Urinary bladder (tissue), 4 donors: ENCODE results near the gene HHIPL1. TPM values are rescaled to one million over a fixed set of nuclear protein-coding genes. Genes with fewer than 3 reads are reported as not detected.
"Not testable (repeated sequence)": the region's sequence is repeated elsewhere in the genome, so short reads cannot be mapped to it uniquely, and the experiment has no call there.

ENCODE experiments used
- DNase-seq: peaks from one replicate; pipeline ENCODE4 v3.0.0-alpha.2; 2015; ENCODE audit errors: extremely low spot score
- H3K27ac ChIP-seq: one replicate; pipeline ENCODE4 v1.5.1; 2013; ENCODE audit warnings: low read depth, mild to moderate bottlenecking, moderate library complexity
- H3K36me3 ChIP-seq: one replicate; pipeline ENCODE4 v1.6.1; 2013; ENCODE audit warnings: mild to moderate bottlenecking, moderate library complexity; ENCODE audit not compliant: insufficient read depth
- H3K4me1 ChIP-seq: one replicate; pipeline ENCODE4 v1.6.1; 2013; ENCODE audit warnings: mild to moderate bottlenecking, moderate library complexity; ENCODE audit not compliant: insufficient read depth
- H3K4me3 ChIP-seq: one replicate; pipeline ENCODE4 v1.5.1; 2013; ENCODE audit warnings: low read depth, low read length
- WGBS: extraction: QIAGEN DNeasy Blood & Tissue Kit; methylation state at CpG from one replicate; pipeline ENCODE4 v1.1.7; 2013; 5-methylcytosine and 5-hydroxymethylcytosine counted together
- polyA plus RNA-seq: library from polyadenylated mRNA; stranded (reverse); fragments of 200-250 nt; gene quantifications from one replicate; pipeline ENCODE4 v1.2.3, GENCODE V29; 2013
- total RNA-seq: library from RNA; depleted of rRNA; stranded (reverse); fragments of >200 nt; gene quantifications from one replicate; pipeline ENCODE4 v1.2.3, GENCODE V29; 2014
- donor health status: healthy with polysubstance abuse.
- donor health status: healthy.

Gene HHIPL1
- total and polyA plus RNA-seq, 2 donors = 2.1 to 3.8 TPM

DNA sequence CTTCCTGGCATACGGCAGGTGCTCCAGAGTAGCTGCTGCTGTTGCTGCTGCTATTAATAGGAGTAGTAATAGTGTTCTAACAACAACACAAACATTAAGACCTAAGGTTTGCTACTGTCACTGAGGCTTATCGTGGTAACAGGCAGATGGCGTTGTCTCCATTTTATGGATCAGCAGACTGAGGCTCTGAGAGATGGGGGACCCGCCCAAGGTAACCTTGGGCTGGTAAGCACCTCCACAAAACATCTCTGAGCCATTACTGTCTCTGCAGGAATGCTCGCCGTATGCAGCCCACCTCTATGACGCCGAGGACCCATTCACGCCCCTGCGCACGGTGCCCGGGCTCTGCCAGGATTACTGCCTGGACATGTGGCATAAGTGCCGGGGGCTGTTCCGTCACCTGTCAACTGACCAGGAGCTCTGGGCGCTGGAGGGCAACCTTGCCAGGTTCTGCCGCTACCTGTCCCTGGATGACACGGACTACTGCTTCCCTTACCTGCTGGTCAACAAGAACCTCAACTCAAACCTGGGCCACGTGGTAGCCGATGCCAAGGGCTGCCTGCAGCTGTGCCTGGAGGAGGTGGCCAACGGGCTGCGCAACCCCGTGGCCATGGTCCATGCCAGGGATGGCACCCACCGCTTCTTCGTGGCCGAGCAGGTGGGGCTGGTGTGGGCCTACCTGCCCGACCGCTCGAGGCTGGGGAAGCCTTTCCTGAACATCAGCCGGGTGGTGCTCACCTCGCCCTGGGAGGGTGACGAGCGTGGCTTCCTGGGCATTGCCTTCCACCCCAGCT, 7.2 kb downstream of the HHIPL1 start:
- H3K4me1 ChIP-seq = no peaks in the 10 kb centered on the region
- DNase-seq = no peak
- H3K36me3 ChIP-seq = no peaks in the 10 kb centered on the region
- no peak overlapping the region for H3K4me3 ChIP-seq
- whole genome bisulfite sequencing = 95% methylated on average over 32 of the region's 32 CpGs
- H3K27ac ChIP-seq = no peak overlapping the region

DNA sequence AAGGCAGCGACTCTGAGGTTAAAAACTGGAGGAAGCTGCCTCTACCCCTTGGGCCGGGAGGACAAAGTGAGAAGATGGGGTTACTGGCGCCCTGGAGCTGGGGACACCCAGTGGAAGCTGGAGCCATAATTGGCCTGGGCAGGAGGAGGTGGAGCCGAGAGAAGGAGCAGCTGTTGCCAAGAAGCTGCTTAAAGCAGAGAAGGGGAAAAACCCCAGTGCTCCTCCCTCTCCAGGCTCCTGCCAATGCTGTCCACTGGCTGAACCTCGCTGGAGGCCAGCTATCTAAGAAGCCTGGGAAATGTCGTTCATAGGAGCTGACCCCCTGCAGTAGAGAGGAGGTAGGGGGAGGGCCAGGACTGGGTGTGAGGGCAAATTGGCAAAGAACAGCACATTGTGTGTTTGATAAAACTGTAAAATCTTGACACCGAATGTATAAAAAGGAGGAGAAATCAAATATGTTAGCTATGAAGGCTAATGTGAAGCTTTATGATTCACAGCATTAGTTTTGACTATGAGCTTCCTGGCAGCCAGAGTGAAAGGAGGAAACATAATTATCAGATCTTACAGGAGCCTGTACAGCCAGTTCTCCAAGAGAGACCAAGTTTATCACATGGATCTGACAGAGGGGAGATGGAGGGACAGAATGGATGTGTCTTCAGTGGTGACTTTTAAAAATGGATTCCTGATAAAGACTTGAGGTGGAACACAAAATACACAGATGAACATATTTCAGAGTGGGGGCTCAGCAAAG, 9.5 kb downstream of the HHIPL1 start:
- 27% methylated on average over 7 of the region's 7 CpGs for WGBS
- peak; percentile 11 for DNase-seq
- Histone ChIP-seq H3K27ac (no peak overlapping the region), H3K4me1 (no peaks in the 10 kb centered on the region), H3K4me3 (no peak overlapping the region), H3K36me3 (no peaks in the 10 kb centered on the region)

DNA sequence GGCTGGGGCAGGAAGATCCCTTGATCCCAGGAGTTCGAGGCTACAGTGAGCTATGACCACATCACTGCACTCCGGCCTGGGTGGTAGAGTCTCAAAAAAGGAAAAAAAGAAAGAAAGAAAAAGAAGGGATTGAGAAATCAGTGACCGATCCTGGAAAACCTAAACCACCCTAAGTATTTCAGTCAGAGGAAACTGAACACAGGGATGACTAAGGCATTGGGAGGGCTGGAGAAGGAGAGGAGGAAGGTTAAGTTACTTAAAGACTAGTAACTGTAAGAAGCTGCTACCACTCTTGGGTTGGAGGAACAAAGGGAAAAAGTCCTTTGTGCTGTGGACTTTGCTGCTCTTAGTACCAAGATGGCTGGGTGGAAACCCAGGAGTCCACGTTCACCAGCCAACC, 10.6 kb downstream of the HHIPL1 start:
- WGBS = 95% methylated on average over 4 of the region's 4 CpGs
- DNase-seq = no peak
- H3K4me3 ChIP-seq = no peak overlapping the region
- H3K4me1 ChIP-seq = no peaks in the 10 kb centered on the region
- no peak overlapping the region for H3K27ac ChIP-seq
- no peaks in the 10 kb centered on the region for H3K36me3 ChIP-seq

DNA sequence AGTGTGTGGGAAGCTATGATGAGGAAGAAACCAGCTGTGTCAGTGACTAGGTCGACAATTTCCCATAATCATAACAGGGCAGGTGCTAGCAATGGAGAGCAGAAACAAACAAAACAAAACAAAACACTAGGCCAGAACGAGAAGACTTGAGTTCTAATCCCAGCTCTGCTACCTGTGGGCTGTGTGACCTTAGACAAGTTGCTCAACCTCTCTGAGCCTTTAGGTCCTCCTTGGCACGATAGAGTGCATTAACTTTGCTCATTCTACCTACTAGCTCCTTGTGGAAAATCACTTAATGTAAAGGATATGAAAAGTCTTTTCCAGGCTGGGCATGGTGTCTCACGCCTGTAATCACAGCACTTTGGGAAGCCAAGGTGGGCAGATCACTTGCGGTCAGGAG, 11.2 kb downstream of the HHIPL1 start:
- Histone ChIP-seq H3K36me3 (no peaks in the 10 kb centered on the region), H3K4me3 (no peak overlapping the region), H3K4me1 (no peaks in the 10 kb centered on the region), H3K27ac (no peak overlapping the region)
- DNase-seq = no peak
- 87% methylated on average over 5 of the region's 5 CpGs for WGBS

DNA sequence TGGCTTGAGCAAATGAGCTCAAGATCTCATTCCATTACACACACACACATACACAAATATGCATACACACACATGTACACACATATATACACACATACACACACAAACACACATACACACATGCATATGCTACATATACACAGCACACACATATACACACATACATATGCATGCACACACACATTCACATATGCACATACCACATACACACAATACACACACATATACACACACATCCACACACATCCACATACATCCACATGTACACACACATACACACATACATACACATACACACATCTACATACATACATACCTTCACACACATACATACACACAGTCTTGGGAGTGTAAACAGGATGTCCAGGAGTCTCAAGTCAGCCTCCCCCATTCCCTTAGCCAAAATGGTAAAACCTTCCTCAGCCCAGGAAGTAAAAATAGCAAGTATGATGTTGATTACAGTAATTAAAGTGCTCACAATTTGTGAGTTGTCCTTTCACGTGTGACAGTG, 12.8 kb downstream of the HHIPL1 start:
- Histone ChIP-seq H3K4me1 (no peaks in the 10 kb centered on the region), H3K4me3 (no peak overlapping the region), H3K27ac (no peak overlapping the region), H3K36me3 (no peaks in the 10 kb centered on the region)
- WGBS = 64% methylated on average over 1 of the region's 1 CpG
- no peak for DNase-seq

DNA sequence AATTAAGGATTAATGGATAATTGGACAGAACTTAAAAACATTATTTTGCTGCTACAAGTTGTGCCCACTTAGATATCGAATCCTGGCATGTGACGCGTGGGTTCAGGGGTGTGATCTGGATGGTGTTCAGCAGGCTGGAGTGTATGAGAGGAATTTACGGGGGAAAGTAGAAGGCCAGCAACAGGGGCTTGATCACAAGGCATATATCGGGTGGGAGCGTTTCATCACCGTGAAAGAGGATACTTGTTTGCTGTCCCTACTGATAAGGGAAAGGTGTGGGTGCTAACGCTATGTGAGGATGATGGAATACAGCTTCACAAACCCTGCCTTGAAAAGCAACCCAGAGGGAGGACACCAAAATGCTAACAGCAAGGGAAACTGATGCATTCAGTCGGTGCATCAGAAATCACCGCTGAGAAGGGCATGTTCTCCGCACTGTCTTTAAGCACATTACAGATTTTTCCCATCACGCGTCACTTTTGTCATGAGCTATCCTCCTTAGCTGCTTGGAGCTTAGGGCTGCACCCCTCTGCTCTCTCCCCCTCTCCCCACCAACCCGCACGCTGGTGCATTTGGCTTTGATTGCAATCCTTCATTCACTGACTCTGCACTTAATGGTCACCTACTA, 13.4 kb downstream of the HHIPL1 start:
- 59% methylated on average over 15 of the region's 15 CpGs for WGBS
- H3K36me3 ChIP-seq = no peaks in the 10 kb centered on the region
- DNase-seq = no peak

DNA sequence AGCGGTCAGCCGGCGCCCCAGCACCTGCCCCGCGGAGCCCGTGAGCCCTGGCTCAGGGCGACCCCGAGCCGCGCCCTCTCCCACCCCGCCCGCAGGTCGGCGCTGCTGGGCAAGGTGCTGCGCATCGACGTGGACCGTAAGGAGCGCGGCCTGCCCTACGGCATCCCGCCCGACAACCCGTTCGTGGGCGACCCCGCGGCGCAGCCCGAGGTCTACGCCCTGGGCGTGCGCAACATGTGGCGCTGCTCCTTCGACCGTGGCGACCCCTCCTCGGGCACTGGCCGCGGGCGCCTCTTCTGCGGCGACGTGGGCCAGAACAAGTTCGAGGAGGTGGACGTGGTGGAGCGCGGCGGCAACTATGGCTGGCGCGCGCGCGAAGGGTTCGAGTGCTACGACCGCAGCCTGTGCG, 14.4 kb downstream of the HHIPL1 start:
- H3K4me1 ChIP-seq = no peaks in the 10 kb centered on the region
- no peak overlapping the region for H3K4me3 ChIP-seq
- WGBS = 26% methylated on average over 58 of the region's 58 CpGs
- no peak overlapping the region for H3K27ac ChIP-seq
- no peak for DNase-seq
- H3K36me3 ChIP-seq = no peaks in the 10 kb centered on the region

More for the DNA sequence above, 13.4 kb downstream of the HHIPL1 start:
- Histone ChIP-seq H3K4me3 (no peak overlapping the region), H3K4me1 (no peaks in the 10 kb centered on the region), H3K27ac (no peak overlapping the region)

DNA sequence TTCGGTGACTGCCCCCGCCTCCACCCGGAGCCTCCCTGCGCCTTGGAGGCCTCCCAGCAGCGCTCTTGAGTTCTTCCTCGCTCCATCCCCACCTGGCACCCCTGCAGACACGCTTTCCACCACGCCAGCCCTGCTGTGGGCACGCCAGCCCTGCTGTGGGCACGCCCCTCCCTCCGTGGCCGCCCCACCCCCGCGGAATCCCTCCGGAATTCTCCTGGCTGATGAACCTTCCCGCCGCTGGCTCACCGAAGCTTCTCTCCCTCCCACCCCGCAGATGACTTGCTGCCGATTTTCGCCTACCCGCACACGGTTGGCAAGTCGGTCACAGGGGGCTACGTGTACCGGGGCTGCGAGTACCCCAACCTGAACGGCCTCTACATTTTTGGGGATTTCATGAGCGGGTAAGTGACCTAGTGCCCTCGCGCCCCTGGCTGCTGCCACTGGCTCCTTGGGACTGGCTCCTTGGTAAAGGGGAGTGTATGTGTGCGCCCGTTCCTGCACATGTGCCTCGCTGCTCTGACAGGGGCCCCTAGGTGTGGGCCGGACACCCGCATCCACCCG, 15.2 kb downstream of the HHIPL1 start:
- DNase-seq = no peak
- H3K36me3 ChIP-seq = no peaks in the 10 kb centered on the region
- H3K4me3 ChIP-seq = no peak overlapping the region
- 28% methylated on average over 37 of the region's 37 CpGs for WGBS
- no peaks in the 10 kb centered on the region for H3K4me1 ChIP-seq
- H3K27ac ChIP-seq = no peak overlapping the region

DNA sequence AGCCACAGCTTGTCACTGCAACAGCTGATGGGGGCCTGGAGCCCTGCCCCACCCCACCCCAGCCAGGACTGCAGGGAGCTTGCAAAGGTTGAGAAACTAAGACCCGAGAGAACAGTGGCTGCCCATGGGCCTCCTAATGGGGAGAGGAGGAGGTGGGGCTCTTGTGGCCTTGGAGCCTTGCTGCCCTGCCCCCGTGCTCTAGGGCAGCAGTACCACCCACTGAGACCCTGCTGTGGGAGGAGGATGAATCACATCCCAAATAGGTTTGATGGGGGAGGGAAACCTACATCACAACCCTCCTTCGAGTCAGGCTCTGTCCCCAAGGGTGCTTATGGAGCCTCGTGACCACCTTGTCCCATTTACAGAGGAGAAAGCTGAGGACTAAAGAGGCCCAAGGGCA, 15.9 kb downstream of the HHIPL1 start:
- WGBS = 83% methylated on average over 4 of the region's 4 CpGs
- DNase-seq = no peak
- H3K36me3 ChIP-seq = no peaks in the 10 kb centered on the region

DNA sequence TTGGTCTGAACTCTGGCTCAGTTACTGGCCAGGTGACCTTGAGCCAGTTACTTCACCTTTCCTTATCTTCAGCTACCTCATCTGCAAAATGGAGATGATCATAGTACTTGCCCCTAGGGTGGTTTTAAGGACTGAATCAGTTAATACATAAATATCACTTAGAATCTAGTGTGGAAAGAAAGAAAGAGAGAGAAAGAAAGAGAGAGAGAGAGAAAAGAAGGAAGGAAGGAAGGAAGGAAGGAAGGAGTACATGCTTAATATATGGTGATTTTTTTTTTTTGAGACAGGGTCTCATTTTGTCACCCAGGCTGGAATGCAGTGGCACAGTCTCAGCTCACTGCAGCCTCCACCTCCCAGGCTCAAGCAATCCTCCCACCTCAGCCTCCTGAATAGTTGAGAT, 16.3 kb downstream of the HHIPL1 start:
- H3K4me3 ChIP-seq, H3K36me3 ChIP-seq, H3K4me1 ChIP-seq, H3K27ac ChIP-seq, DNase-seq: not testable (repeated sequence)

More for the DNA sequence above, 15.9 kb downstream of the HHIPL1 start:
- H3K27ac ChIP-seq = no peak overlapping the region
- no peak overlapping the region for H3K4me3 ChIP-seq
- no peaks in the 10 kb centered on the region for H3K4me1 ChIP-seq

DNA sequence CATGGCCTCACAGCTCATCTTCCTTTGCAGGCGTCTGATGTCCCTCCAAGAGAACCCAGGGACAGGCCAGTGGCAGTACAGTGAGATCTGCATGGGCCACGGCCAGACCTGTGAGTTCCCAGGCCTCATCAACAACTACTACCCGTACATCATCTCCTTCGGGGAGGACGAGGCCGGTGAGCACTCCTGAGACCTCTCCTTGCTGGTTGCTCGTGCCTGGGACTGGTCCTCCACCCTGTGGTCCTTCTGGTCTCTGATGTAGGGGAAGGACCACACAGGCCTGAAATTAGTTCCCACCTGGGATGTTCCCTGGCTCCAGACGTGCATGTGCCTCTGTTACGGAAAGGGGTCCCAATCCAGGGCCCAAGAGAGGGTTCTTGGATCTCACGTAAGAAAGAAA, 17.9 kb downstream of the HHIPL1 start:
- DNase-seq = no peak
- H3K4me1 ChIP-seq = no peaks in the 10 kb centered on the region

DNA sequence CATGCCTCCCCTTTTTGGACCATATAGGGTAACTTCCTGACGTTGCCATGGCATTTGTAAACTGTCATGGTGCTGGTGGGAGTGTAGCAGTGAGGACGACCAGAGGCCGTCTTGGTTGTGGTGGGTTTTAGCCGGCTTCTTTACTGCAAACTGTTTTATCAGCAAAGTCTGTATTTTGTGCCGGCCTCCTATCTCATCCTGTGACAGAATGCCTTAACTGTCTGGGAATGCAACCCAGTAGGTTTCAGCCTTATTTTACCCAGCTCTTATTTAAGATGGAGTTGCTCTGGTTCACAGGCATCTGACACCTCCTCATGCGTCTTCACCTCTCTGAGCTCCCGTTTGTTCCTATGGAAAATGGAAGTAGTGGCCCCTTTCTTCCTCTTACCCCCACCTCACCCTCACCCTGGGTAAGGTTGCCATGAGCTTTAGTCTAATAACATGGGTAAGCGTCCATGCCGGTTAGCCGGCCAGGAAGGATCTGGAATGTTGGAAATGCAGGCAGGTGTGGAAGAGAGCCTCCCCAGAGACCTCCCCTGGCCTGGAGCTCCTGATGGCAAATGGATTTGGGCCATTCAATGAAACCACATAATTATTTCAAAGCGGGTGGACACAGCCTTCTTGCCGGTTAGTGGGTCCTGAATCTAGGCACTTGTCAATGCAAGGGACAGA, 18.6 kb downstream of the HHIPL1 start:
- no peak for DNase-seq
- Histone ChIP-seq H3K4me1 (no peaks in the 10 kb centered on the region), H3K27ac (no peak overlapping the region), H3K4me3 (no peak overlapping the region), H3K36me3 (no peaks in the 10 kb centered on the region)
- 83% methylated on average over 12 of the region's 12 CpGs for WGBS

More for the DNA sequence above, 17.9 kb downstream of the HHIPL1 start:
- no peak overlapping the region for H3K4me3 ChIP-seq
- H3K27ac ChIP-seq = no peak overlapping the region
- 94% methylated on average over 10 of the region's 10 CpGs for WGBS
- H3K36me3 ChIP-seq = no peaks in the 10 kb centered on the region
